GM12878 (cell line): ENCODE results near the gene TFAM. TPM values are rescaled to one million over a fixed set of nuclear protein-coding genes. Genes with fewer than 3 reads are reported as not detected.

ENCODE experiments used
- ATAC-seq: fragments of 200-7000 bp; cut with Tn5 transposase; 3 replicates; pipeline ENCODE4 v1.9.1; 2020; ENCODE audit warnings: mild to moderate bottlenecking, moderate library complexity
- BruUV-seq: library from RNA; stranded (reverse); fragments of 400-500 nt; replicated peaks from 2 replicates; lab custom pipeline; 2021; lab: Mats Ljungman, UMichigan
- CTCF ChIA-PET: fragments of 300-600 bp; sonication (Branson Sonifier 250); formaldehyde crosslinking; extraction: SDS; loops from one replicate; lab custom pipeline; 2021; ENCODE audit warnings: inconsistent platforms; lab: Yijun Ruan, JAX
- POLR2A ChIA-PET: fragments of 350-600 bp; formaldehyde crosslinking; extraction: SDS; loops from one replicate; lab custom pipeline; 2021; ENCODE audit warnings: inconsistent platforms; lab: Charles Lee
- RAD21 ChIA-PET: fragments of 300-600 bp; sonication (Branson Sonifier 250); formaldehyde crosslinking; loops from one replicate; lab custom pipeline; 2023; ENCODE audit warnings: antibody characterized with exemption; ENCODE audit not compliant: unreplicated experiment; lab: Charles Lee
- SMC1A ChIA-PET: fragments of 300-600 bp; sonication (Branson Sonifier 250); formaldehyde crosslinking; loops from one replicate; lab custom pipeline; 2023; ENCODE audit not compliant: unreplicated experiment, uncharacterized antibody; lab: Charles Lee
- DNase-seq: peaks from one replicate; pipeline ENCODE4 v3.0.0-alpha.2; 2011; ENCODE audit warnings: low read depth, low spot score
- FAIRE-seq: peaks from 3 replicates; lab custom pipeline; 2011; peaks lifted over from hg19 to GRCh38; lab: Jason Lieb, UNC
- H2AFZ ChIP-seq: 2 replicates; pipeline ENCODE4 v1.6.0; 2011; ENCODE audit warnings: low read depth, low read length, control low read depth; ENCODE audit not compliant: control insufficient read depth
- H3K27ac ChIP-seq: 2 replicates; pipeline ENCODE4 v1.5.1; 2011; ENCODE audit warnings: control low read depth; ENCODE audit not compliant: control insufficient read depth, insufficient read depth
- H3K27me3 ChIP-seq, 2 experiments: replicated peaks in 1 of 2; 2 replicates each; pipeline versions ENCODE4 v1.6.0 to v1.6.1; 2011; ENCODE audit warnings: low read length in 1 of 2; ENCODE audit not compliant: control insufficient read depth in 2 of 2, insufficient read depth in 2 of 2
- H3K36me3 ChIP-seq, 2 experiments: 2 replicates each; pipeline ENCODE4 v1.5.1; 2011; ENCODE audit warnings: low read length in 1 of 2; ENCODE audit not compliant: control insufficient read depth in 2 of 2, insufficient read depth in 2 of 2
- H3K4me1 ChIP-seq: 2 replicates; pipeline ENCODE4 v1.6.1; 2011; ENCODE audit warnings: mild to moderate bottlenecking, low read length, moderate library complexity, mixed read lengths; ENCODE audit not compliant: control insufficient read depth, insufficient read depth
- H3K4me2 ChIP-seq: 2 replicates; pipeline ENCODE4 v1.6.0; 2011; ENCODE audit warnings: control low read depth; ENCODE audit not compliant: control insufficient read depth, insufficient read depth
- H3K4me3 ChIP-seq: fragments of 200-600 bp; sonication (generic); 2 replicates; pipeline ENCODE4 v1.5.1; 2016
- H3K79me2 ChIP-seq: 2 replicates; pipeline ENCODE4 v1.6.0; 2011; ENCODE audit warnings: low read length; ENCODE audit not compliant: control insufficient read depth, insufficient read depth
- H3K9ac ChIP-seq: 2 replicates; pipeline ENCODE4 v1.8.0; 2011; ENCODE audit warnings: low read length, control low read depth, mixed read lengths; ENCODE audit not compliant: control insufficient read depth, insufficient read depth
- H3K9me3 ChIP-seq: replicated peaks from 3 replicates; pipeline ENCODE4 v1.5.1; 2011; ENCODE audit warnings: mild to moderate bottlenecking, low read length; ENCODE audit not compliant: control insufficient read depth, insufficient read depth
- H4K20me1 ChIP-seq: 2 replicates; pipeline ENCODE4 v1.6.0; 2011; ENCODE audit not compliant: control insufficient read depth, insufficient read depth
- BACH1 ChIP-seq: fragments of 450-650 bp; IDR thresholded peaks from 2 replicates; pipeline ENCODE4 v1.6.1; 2017; ENCODE audit warnings: mild to moderate bottlenecking, borderline replicate concordance
- E4F1 ChIP-seq: fragments of 450-650 bp; IDR thresholded peaks from 2 replicates; pipeline ENCODE4 v1.6.1; 2018; ENCODE audit warnings: borderline replicate concordance, mild to moderate bottlenecking; ENCODE audit not compliant: partially characterized antibody
- WGBS: methylation state at CpG from one replicate; pipeline ENCODE4 v1.1.6; 2016; ENCODE audit warnings: low lambda C conversion rate; ENCODE audit not compliant: insufficient replicate concordance, insufficient coverage; ENCODE audit errors: missing lambda C conversion rate; 5-methylcytosine and 5-hydroxymethylcytosine counted together
- in situ Hi-C: fragments of 300-500 bp; cut with MboI; formaldehyde crosslinking; loops from 9 replicates; pipeline ENCODE4 v1.14.3; 2018; ENCODE audit warnings: mixed read lengths
- intact Hi-C: fragments of 100-400 bp; cut with micrococcal nuclease; formaldehyde crosslinking; loops from one replicate; pipeline ENCODE4 v1.14.2; 2022; ENCODE audit not compliant: unreplicated experiment
- polyA plus RNA-seq, 11 experiments: library from polyadenylated mRNA; depleted of rRNA in 4 of 11; unstranded in 6 of 11; stranded (reverse) in 5 of 11; fragments of >200 nt; fragmentation: Nextera tagmentation in 4 of 11; fragmentation: Illumina TruSeq in 1 of 11; extraction: Ambion mirVana in 4 of 11; extraction: Trizol in 1 of 11; gene quantifications; 1 replicate in 1 of 11; 2 replicates in 10 of 11; pipeline versions ENCODE4 v1.2.1 to v1.2.3, GENCODE V29; 2011 to 2016; ENCODE audit warnings: inconsistent platforms in 2 of 11, missing spikeins in 2 of 11, low read depth in 1 of 11
- total RNA-seq, 4 experiments: library from RNA; depleted of rRNA in 3 of 4; stranded (reverse); fragments of >200 nt in 3 of 4; fragmentation: Illumina TruSeq in 1 of 4; extraction: Trizol in 1 of 4; gene quantifications; 2 replicates each; pipeline versions ENCODE4 v1.2.1 to v1.2.3, GENCODE V29; 2013 to 2021
- TF ChIP-seq, protein P1 (sequence below): fragments of 450-650 bp; formaldehyde crosslinking; IDR thresholded peaks from 2 replicates; pipeline ENCODE4 v1.4.0; 2020; ENCODE audit warnings: mild to moderate bottlenecking, moderate library complexity

Gene TFAM
- total and polyA plus RNA-seq, 10 of the 15 experiments (the other 5 are each of a cell fraction or from before 2014, with no cell fraction given): 44.9 to 135 (median 93.3) TPM

DNA sequence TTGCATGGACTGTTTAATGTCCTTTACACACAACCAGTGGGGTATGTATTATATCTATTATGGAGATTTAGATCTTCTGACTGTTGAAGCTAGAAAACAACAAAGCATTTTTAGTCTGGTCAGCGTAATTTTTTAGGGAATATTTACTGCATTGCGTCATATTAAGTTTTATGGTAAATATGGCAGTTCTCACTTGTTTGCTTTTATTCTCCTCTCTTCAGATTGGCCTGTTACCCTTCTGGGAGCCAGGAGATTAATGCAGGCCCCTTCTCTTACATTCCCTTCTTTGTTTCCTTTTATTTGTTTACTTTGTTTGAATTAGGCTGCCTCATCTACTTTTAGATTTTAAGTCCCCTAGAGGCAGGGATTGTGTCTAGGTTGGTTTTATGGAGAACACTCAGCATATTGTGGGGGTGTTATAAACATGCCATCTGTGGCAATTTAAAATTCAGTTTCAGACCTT, 36.6 kb upstream of the TFAM start:
- no peak overlapping the region for H2AFZ ChIP-seq
- no peak overlapping the region for H3K4me3 ChIP-seq
- H3K9me3 ChIP-seq: no peaks in the 10 kb centered on the region
- no peak for DNase-seq
- ATAC-seq: no peak
- TF ChIP-seq BACH1 (no peak), E4F1 (no peak)
- TF ChIP-seq, protein P1, sequence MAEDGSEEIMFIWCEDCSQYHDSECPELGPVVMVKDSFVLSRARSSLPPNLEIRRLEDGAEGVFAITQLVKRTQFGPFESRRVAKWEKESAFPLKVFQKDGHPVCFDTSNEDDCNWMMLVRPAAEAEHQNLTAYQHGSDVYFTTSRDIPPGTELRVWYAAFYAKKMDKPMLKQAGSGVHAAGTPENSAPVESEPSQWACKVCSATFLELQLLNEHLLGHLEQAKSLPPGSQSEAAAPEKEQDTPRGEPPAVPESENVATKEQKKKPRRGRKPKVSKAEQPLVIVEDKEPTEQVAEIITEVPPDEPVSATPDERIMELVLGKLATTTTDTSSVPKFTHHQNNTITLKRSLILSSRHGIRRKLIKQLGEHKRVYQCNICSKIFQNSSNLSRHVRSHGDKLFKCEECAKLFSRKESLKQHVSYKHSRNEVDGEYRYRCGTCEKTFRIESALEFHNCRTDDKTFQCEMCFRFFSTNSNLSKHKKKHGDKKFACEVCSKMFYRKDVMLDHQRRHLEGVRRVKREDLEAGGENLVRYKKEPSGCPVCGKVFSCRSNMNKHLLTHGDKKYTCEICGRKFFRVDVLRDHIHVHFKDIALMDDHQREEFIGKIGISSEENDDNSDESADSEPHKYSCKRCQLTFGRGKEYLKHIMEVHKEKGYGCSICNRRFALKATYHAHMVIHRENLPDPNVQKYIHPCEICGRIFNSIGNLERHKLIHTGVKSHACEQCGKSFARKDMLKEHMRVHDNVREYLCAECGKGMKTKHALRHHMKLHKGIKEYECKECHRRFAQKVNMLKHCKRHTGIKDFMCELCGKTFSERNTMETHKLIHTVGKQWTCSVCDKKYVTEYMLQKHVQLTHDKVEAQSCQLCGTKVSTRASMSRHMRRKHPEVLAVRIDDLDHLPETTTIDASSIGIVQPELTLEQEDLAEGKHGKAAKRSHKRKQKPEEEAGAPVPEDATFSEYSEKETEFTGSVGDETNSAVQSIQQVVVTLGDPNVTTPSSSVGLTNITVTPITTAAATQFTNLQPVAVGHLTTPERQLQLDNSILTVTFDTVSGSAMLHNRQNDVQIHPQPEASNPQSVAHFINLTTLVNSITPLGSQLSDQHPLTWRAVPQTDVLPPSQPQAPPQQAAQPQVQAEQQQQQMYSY: no peak
- TF ChIP-seq, all 136 proteins: peak for 0
- CTCF ChIA-PET: interaction anchor here (1.0 to 2.1 kb wide), 5 partner anchors 8 to 59 kb away, joined by 3 to 7 read pairs (median 3); partner anchors contain the start of gene TFAM
- 100% methylated on average over 2 of the region's 2 CpGs for WGBS
- RAD21 ChIA-PET: no interaction called here
- in situ Hi-C loops: no loop called here
- no peak for FAIRE-seq
- intact Hi-C loops: no loop called here
- no peaks in the 10 kb centered on the region for H4K20me1 ChIP-seq
- SMC1A ChIA-PET: interaction anchor here (0.9 to 1.1 kb wide), 2 partner anchors 8 to 11 kb away, joined by 3 to 4 read pairs; no protein-coding TSS in a partner anchor
- H3K36me3 ChIP-seq: no peaks in the 10 kb centered on the region
- H3K9ac ChIP-seq: no peak overlapping the region
- POLR2A ChIA-PET: interaction anchor here (1.1 kb wide), 1 partner anchor 36 kb away, joined by 3 read pairs; no protein-coding TSS in a partner anchor
- BruUV-seq: no TSS peak
- H3K27ac ChIP-seq: no peak overlapping the region
- no peaks in the 10 kb centered on the region for H3K27me3 ChIP-seq
- H3K79me2 ChIP-seq: peaks cover 9% of the 10 kb centered on the region
- no peak overlapping the region for H3K4me2 ChIP-seq
- no peaks in the 10 kb centered on the region for H3K4me1 ChIP-seq
